OCI-LY7 (cell line): ENCODE results near the gene KLHL11.

ENCODE experiments used
- EZH2phosphoT487 ChIP-seq: fragments of 200-600 bp; sonication (generic); IDR thresholded peaks from 2 replicates; pipeline ENCODE4 v1.6.1; 2018; ENCODE audit warnings: low read depth, borderline replicate concordance, mild to moderate bottlenecking, mixed run types, antibody characterized with exemption, low read length, moderate library complexity, mixed read lengths
- TF ChIP-seq, protein P1 (sequence below): fragments of 200-600 bp; sonication (generic); conservative IDR thresholded peaks from 2 replicates; pipeline ENCODE4 v1.5.1; 2014; ENCODE audit warnings: mild to moderate bottlenecking, antibody characterized with exemption, low read length, moderate library complexity, mixed read lengths

DNA sequence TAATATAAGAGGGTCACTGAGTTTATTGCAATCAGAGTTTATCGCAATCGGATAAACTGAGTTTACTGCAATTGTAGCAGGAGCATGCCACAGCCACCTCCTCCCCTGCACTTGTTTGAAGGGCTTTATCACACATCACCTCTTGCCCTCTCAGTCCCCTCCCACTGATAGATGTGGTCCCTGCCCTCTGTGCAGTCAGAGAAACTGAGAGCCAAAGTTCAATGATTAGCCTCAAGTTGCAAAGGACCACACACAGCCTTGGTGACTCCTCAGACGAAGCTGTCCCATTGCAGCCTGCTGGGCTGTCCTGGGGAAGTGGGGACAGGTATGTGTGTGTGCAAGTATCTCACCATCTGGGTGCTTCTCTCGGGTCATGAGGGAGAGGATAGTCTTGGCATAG lies 39.9 kb upstream of the KLHL11 start:
- TF ChIP-seq, protein P1, sequence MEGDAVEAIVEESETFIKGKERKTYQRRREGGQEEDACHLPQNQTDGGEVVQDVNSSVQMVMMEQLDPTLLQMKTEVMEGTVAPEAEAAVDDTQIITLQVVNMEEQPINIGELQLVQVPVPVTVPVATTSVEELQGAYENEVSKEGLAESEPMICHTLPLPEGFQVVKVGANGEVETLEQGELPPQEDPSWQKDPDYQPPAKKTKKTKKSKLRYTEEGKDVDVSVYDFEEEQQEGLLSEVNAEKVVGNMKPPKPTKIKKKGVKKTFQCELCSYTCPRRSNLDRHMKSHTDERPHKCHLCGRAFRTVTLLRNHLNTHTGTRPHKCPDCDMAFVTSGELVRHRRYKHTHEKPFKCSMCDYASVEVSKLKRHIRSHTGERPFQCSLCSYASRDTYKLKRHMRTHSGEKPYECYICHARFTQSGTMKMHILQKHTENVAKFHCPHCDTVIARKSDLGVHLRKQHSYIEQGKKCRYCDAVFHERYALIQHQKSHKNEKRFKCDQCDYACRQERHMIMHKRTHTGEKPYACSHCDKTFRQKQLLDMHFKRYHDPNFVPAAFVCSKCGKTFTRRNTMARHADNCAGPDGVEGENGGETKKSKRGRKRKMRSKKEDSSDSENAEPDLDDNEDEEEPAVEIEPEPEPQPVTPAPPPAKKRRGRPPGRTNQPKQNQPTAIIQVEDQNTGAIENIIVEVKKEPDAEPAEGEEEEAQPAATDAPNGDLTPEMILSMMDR: no peak
- TF ChIP-seq EZH2phosphoT487: no peak
